ENCODE results near the gene DNAJA4. TPM values are rescaled to one million over a fixed set of nuclear protein-coding genes. Genes with fewer than 3 reads are reported as not detected.

The DNAJA4 gene
- total RNA-seq, 1 donor from 2014 or later, result 34.4 TPM

DNA sequence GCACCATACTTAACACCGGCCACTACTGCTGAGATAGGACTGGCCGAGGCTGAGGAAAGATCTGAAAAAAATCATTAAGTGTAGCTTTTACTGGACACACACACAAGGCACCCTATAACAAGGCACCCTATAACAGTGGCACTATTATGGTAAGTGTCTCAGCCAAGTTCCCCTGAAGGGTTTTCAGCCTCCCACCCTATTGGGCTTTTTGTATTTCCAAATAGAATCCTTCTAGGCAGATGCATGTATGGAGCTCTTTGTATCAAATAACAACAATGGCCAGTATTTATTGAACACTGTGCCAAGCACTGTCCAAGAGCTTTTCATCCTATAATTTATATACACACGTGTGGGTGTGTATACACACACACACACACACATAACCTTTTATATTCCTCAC lies 6.7 kb upstream of the DNAJA4 start:
- Histone ChIP-seq H3K4me3 (no peak overlapping the region), H3K36me3 (no peaks in the 10 kb centered on the region), H3K4me1 (no peaks in the 10 kb centered on the region), H3K27ac (no peak overlapping the region), H3K9me3 (no peaks in the 10 kb centered on the region), H3K27me3 (ENCODE audit: low read depth) (no peaks in the 10 kb centered on the region)
- intact Hi-C loops (cut with DNase I), result no loop called here
- ATAC-seq (no peak), DNase-seq (no peak)
- TF ChIP-seq, protein P1, sequence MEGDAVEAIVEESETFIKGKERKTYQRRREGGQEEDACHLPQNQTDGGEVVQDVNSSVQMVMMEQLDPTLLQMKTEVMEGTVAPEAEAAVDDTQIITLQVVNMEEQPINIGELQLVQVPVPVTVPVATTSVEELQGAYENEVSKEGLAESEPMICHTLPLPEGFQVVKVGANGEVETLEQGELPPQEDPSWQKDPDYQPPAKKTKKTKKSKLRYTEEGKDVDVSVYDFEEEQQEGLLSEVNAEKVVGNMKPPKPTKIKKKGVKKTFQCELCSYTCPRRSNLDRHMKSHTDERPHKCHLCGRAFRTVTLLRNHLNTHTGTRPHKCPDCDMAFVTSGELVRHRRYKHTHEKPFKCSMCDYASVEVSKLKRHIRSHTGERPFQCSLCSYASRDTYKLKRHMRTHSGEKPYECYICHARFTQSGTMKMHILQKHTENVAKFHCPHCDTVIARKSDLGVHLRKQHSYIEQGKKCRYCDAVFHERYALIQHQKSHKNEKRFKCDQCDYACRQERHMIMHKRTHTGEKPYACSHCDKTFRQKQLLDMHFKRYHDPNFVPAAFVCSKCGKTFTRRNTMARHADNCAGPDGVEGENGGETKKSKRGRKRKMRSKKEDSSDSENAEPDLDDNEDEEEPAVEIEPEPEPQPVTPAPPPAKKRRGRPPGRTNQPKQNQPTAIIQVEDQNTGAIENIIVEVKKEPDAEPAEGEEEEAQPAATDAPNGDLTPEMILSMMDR (IDR thresholded peaks at IDR 0.05), result no peak

DNA sequence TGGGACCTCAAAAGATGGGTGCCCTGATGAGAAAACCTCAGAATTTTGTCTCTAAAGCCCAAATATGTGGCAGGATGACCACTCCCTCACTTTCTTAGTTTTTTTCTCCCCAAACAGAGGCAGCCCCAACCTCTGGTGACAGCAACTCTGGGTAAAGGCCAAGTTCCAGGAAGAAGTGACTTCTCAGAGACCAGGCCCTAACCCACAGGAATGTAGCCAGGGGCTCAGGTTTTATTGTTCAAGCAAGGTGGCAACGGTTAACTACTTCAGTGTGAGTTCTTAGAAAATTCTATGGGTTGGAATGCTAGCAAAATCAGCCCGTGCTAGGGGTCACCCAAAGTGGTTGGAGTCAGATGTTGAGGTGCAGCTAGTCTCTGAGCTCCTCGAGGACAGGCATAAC lies 5.1 kb upstream of the DNAJA4 start:
- ATAC-seq (no peak), DNase-seq (no peak)
- no peaks in the 10 kb centered on the region for H3K9me3 ChIP-seq
- no peak overlapping the region for H3K27ac ChIP-seq
- TF ChIP-seq, protein P1 (IDR thresholded peaks at IDR 0.05), result no peak
- no peak overlapping the region for H3K4me3 ChIP-seq
- H3K36me3 ChIP-seq, result no peaks in the 10 kb centered on the region
- H3K27me3 ChIP-seq (ENCODE audit: low read depth), result no peaks in the 10 kb centered on the region
- no peaks in the 10 kb centered on the region for H3K4me1 ChIP-seq
- intact Hi-C loops (cut with DNase I), result no loop called here

DNA sequence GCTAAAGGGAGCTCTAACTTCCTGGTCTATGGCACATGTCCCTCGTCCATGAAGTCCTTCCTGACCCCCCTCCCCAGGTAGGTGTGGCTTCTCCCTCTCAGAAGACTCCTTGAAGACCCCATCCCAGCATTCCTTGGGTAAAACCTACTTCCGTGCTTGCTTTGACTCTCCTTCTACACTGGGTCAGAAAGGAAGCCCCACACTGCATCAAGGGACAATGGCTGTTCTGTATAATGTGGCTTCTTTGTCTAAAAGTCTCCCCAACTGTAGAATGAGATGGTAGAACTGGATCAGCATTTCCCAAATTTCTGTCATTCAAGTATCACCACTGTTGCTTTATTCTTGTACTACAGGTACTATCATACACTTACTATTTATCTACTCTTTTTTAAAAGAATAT lies 3.9 kb upstream of the DNAJA4 start:
- Histone ChIP-seq H3K36me3 (no peaks in the 10 kb centered on the region), H3K4me3 (no peak overlapping the region), H3K27me3 (ENCODE audit: low read depth) (no peaks in the 10 kb centered on the region), H3K27ac (no peak overlapping the region), H3K4me1 (peaks cover 8% of the 10 kb centered on the region), H3K9me3 (no peaks in the 10 kb centered on the region)
- DNase-seq (no peak), ATAC-seq (no peak)
- intact Hi-C loops (cut with DNase I), result no loop called here
- TF ChIP-seq, protein P1 (IDR thresholded peaks at IDR 0.05), result no peak

DNA sequence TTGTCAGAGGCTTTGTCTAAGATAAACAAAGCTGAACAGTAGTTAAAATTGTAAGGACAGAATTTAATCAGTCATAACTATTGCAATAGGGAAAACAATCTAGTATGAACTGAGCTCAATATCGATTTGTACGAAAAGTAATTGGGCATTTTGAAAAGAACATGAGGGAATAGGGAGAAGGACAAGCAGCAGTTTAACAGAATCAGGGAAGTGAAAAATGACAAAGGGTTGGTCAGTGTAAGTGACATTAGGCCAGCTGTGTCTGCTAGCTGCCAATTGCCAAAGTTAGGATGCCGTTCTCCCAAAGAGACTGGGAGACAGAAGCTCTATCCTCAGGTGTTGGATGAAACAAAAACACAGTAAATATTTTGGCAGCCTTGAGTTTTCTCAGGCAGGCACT lies 3.3 kb upstream of the DNAJA4 start:
- no peak for ATAC-seq
- Histone ChIP-seq H3K36me3 (no peaks in the 10 kb centered on the region), H3K9me3 (no peaks in the 10 kb centered on the region), H3K4me3 (no peak overlapping the region), H3K27ac (no peak overlapping the region), H3K4me1 (peaks cover 14% of the 10 kb centered on the region), H3K27me3 (ENCODE audit: low read depth) (no peaks in the 10 kb centered on the region)
- DNase-seq, result no peak
- TF ChIP-seq, protein P1 (IDR thresholded peaks at IDR 0.05), result no peak
- intact Hi-C loops (cut with DNase I), result no loop called here

DNA sequence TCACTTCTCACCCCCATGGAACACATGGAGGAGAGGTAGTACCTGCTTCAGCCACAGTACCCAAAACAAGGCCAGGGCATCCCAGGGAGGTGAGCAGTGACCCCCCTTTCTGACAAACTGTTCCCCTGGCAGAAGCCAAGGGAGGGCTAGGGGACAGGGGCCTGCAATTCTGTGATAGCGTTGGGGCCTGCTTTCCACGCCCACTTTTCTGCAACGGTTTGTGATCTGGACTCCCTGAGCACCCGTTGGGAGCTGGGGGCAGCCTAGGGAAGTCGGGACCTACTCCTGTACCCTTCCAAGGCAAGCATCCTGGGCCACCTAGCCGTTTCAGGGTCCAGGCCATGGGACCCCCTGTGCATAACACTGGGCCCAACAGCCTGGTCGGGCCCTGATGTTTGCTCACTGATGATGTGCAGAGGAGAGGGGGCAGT lies 996 bp upstream of the DNAJA4 start:
- Histone ChIP-seq H3K27me3 (ENCODE audit: low read depth) (no peaks in the 10 kb centered on the region), H3K9me3 (no peaks in the 10 kb centered on the region), H3K36me3 (no peaks in the 10 kb centered on the region), H3K4me1 (peaks cover 18% of the 10 kb centered on the region), H3K4me3 (no peak overlapping the region), H3K27ac (no peak overlapping the region)
- DNase-seq (no peak), ATAC-seq (peak in 1 of 2 donors; percentile 7)
- intact Hi-C loops (cut with DNase I), result no loop called here
- TF ChIP-seq, protein P1 (IDR thresholded peaks at IDR 0.05), result no peak

DNA sequence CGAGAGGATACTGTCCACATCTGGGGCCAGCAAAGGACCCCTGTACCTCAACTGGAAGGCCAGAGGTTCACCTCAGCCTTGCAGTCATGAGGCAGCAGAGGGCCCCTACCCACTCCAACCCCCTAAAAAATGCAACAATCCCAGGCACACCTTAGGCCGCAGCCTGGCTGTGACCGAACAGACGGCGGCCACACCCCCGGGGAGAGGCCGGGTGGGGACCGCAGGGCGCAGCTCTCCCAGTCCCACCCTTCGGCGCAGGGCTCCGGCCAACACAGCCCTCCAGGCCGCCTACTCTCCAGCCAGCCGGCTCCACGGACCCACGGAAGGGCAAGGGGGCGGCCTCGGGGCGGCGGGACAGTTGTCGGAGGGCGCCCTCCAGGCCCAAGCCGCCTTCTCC lies 457 bp upstream of the DNAJA4 start:
- intact Hi-C loops (cut with DNase I), result no loop called here
- peaks cover 18% of the 10 kb centered on the region for H3K4me1 ChIP-seq
- TF ChIP-seq, protein P1 (IDR thresholded peaks at IDR 0.05), result no peak
- peak overlapping the region; percentile 68 for H3K27ac ChIP-seq
- no peaks in the 10 kb centered on the region for H3K27me3 ChIP-seq (ENCODE audit: low read depth)
- DNase-seq (no peak), ATAC-seq (peak; percentile 13 to 16)
- peak overlapping the region; percentile 74 for H3K4me3 ChIP-seq
- H3K9me3 ChIP-seq, result no peaks in the 10 kb centered on the region
- no peaks in the 10 kb centered on the region for H3K36me3 ChIP-seq

All from lower lobe of right lung (tissue), 2 donors.